Keratinocyte (primary cell): ENCODE results near the gene ZNF474.

ENCODE experiments used
- EZH2 ChIP-seq: IDR thresholded peaks from one replicate; pipeline ENCODE4 v1.6.1; 2012; ENCODE audit warnings: inconsistent platforms, mild to moderate bottlenecking, low read length, moderate library complexity
- TF ChIP-seq, protein P1 (sequence below), 3 experiments: IDR thresholded peaks in 1 of 3; conservative IDR thresholded peaks in 1 of 3; optimal IDR thresholded peaks in 1 of 3; 2 replicates in 2 of 3; 3 replicates in 1 of 3; pipeline versions ENCODE3 to v1.5.1; 2011; ENCODE audit warnings: low read length in 3 of 3, mild to moderate bottlenecking in 3 of 3, moderate library complexity in 2 of 3, control low read depth in 1 of 3, inconsistent platforms in 1 of 3; ENCODE audit not compliant: insufficient read depth in 2 of 3; ENCODE audit errors: extremely low read depth in 1 of 3

DNA sequence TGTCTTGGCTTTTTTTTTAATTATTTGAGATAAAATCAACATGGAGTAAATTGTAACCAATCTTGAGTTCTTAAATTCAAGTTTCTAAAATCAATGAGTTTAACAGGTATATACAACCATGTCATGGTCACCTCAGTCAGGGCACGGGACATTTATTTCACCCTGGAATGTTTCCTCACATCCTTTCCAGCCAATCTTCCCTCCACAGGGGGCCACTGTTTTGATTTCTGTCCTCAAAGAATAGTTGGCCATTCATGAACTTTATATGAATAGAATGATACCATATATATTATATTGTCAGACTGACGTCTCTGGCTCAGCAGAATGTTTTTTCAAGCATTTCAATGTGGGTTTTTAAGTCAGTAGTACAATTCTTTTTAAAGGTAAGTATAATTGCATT lies 806 bp downstream of the ZNF474 start:
- TF ChIP-seq, protein P1, sequence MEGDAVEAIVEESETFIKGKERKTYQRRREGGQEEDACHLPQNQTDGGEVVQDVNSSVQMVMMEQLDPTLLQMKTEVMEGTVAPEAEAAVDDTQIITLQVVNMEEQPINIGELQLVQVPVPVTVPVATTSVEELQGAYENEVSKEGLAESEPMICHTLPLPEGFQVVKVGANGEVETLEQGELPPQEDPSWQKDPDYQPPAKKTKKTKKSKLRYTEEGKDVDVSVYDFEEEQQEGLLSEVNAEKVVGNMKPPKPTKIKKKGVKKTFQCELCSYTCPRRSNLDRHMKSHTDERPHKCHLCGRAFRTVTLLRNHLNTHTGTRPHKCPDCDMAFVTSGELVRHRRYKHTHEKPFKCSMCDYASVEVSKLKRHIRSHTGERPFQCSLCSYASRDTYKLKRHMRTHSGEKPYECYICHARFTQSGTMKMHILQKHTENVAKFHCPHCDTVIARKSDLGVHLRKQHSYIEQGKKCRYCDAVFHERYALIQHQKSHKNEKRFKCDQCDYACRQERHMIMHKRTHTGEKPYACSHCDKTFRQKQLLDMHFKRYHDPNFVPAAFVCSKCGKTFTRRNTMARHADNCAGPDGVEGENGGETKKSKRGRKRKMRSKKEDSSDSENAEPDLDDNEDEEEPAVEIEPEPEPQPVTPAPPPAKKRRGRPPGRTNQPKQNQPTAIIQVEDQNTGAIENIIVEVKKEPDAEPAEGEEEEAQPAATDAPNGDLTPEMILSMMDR (optimal IDR thresholded peaks at IDR 0.05 in 1 of 3, IDR thresholded peaks at IDR 0.05 in 1 of 3, conservative IDR thresholded peaks at IDR 0.05 in 1 of 3; ENCODE audit: extremely low read depth in 1 of 3, insufficient read depth in 2 of 3, low read length in 3 of 3): no peak
- no peak for TF ChIP-seq EZH2
